ENCODE measurements around the gene SLAMF7.

DNA sequence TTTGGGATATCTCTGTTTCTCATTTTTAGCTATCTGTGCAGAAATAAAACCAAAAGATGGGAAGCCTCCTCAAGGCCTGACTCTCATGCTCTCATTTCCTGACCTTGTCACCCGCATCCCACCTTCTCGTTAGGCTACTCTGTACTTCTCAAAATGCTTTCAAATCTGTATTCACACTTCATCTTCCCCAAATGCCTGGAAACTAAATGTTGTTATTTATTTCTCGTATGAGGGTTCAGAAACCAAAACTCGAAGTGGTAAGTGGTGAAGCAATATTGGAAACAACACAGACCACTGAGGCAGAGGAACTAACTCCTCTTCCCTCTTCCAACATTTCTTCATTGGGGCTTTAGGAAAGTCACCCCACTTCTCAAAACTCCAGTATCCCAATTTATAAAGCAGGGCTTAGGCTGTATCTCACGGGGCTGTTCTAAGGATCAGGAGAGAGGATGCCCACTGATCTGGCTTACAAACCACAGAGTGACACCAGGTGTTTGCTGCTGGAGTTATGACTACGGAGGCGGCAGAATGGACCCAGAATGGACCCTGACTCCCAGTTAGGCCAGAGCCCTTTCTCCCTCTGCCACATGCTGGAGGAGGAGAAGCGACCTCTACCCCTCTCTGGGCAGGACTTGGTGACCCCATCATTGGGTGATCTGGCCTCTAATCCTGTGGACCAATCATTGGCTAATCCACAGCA lies 3.5 kb downstream of the SLAMF7 start:
- TF ChIP-seq, protein P1, sequence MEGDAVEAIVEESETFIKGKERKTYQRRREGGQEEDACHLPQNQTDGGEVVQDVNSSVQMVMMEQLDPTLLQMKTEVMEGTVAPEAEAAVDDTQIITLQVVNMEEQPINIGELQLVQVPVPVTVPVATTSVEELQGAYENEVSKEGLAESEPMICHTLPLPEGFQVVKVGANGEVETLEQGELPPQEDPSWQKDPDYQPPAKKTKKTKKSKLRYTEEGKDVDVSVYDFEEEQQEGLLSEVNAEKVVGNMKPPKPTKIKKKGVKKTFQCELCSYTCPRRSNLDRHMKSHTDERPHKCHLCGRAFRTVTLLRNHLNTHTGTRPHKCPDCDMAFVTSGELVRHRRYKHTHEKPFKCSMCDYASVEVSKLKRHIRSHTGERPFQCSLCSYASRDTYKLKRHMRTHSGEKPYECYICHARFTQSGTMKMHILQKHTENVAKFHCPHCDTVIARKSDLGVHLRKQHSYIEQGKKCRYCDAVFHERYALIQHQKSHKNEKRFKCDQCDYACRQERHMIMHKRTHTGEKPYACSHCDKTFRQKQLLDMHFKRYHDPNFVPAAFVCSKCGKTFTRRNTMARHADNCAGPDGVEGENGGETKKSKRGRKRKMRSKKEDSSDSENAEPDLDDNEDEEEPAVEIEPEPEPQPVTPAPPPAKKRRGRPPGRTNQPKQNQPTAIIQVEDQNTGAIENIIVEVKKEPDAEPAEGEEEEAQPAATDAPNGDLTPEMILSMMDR (conservative IDR thresholded peaks at IDR 0.05 in 1 of 2, IDR thresholded peaks at IDR 0.05 in 1 of 2; ENCODE audit: extremely low read depth in 1 of 2, insufficient read depth in 1 of 2, low read depth in 1 of 2, low read length in 2 of 2): no peak
- TF ChIP-seq EZH2 (IDR thresholded peaks at IDR 0.05; ENCODE audit: borderline replicate concordance, low read length): no peak
